Measurements from ENCODE around the gene C5orf63.
"Not testable (repeated sequence)": the region's sequence is repeated elsewhere in the genome, so short reads cannot be mapped to it uniquely, and the experiment has no call there.

The C5orf63 gene
- total RNA-seq: 0 to 0.33 (median 0.09) reads per million in 18 experiments

DNA sequence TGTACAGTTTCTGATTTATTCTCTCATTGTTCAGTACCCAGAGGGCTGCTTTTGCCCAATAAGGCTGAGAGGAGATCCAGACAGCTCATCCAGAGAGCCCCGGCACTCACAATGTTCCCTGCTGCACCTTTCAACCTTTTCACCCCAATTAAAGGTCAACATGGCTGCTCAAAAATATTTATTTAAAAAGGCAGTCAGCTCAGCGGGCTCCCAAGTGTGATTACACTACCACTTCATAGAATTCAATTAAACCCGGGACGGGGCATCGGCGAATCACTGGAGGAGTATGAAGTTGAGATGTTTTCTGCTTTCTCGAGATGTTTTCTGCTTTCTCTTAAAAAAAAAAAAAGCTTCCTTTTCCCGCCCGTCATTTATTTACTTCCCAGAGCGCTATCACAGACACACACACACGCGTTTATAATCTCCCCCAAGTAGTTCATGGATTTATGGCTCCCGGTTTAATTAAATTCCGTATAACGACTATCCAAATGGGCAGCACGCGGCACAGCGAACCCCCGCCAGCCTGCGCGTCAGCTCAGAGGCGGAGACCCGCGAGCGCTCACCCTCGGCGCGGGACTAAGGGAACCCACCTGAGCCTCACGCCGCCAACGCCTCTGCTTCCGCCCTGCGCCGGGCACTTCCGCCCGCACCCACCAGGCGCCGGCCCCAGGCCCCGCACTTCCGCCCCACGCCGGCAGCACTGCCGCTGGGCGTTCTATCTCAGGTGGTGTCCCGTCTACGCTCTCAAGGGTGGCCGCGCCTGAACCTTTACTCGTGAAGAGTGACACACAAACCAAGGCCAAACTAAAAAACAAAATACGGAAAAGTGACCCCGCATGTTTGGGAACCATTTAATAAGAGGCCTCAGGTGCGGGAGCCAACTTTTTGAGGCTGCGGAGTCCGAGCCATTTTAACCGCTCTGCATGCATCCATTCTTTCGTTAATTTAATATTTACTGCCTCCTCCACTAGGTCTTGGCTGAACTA, at the start of gene C5orf63:
Gene C5orf63 (minus strand): TSS at position 642 of the 986 bp plus-strand sequence. CDS start 14,507 bp downstream, outside the sequence.
- peak in 1 of 2 donors; percentile 49 for DNase-seq

DNA sequence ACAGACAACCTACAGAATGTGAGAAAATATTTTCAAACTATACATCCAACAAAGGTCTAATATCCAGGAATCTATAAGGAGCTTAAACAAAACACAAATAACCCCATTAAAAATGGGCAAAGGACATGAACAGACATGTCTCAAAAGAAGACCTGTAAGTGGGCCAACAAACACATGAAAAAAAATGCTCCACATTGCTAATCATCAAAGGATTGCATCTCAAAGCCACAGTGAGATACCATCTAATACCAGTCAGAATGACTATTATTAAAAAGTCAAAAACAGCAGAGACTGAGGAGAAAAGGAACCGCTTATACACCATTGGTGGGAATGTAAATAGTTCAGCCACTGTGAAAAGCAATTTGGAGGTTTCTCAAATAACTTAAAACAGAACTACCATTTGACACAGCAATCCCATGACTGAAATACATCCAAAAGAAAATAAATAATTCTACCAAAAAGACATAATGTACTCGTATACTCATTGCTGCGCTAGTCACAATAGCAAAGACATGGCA, 39.1 kb upstream of the C5orf63 start:
- DNase-seq: no peak

DNA sequence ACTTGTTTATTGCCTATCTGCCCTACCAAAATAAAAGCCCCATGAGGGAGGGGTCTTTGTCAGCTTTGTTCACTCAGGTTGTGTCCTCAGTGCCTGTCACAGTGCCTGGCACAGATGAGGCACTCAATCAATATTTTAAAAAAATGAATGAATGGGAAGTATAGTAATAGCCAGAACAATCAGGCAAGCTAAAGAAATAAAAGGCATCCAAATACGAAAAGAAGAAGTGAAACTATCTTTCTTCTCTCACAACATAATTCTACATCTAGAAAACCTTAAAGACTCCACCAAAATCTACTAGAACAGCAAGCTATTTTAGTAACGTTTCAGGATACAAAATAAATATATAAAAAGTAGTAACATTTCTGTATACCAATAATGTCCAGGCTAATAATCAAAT, 37.8 kb upstream of the C5orf63 start:
- no peak for DNase-seq

DNA sequence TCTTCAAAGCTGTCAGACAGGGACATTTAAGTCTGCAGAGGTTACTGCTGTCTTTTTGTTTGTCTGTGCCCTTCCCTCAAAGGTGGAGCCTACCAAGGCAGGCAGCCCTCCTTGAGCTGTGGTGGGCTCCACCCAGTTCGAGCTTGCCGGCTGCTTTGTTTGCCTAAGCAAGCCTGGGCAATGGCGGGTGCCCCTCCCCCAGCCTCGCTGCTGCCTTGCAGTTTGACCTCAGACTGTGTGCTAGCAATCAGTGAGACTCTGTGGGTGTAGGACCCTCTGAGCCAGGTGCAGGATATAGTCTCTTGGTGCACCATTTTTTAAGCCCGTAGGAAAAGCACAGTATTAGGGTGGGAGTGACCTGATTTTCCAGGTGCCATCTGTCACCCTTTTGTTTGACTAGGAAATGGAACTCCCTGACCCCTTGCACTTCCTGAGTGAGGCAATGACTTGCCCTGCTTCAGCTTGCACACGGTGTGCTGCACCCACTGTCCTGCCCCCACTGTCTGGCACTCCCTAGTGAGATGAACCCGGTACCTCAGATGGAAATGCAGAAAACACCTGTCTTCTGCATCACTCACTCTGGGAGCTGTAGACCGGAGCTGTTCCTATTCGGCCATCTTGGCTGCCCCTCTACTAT, 35.4 kb upstream of the C5orf63 start:
- DNase-seq: not testable (repeated sequence)

DNA sequence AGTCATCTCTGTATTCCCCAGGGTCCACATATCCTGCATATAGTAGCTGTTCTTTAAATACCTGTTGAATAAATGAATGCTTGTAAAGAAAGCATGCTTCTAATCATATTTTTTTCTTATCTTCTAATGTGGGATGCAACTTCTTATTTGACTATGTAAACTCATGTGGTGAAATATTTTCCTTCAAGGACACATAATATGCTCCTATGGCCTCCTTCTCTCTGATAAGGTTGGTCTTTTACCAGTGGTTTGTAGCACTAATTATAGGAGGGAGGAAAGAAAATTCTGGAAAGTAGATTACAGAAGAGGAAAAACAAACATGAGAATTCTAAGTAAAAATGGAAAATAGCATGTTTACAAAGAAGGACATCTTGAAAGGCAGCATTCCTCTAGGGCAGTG, 28.6 kb upstream of the C5orf63 start:
- DNase-seq: no peak

DNA sequence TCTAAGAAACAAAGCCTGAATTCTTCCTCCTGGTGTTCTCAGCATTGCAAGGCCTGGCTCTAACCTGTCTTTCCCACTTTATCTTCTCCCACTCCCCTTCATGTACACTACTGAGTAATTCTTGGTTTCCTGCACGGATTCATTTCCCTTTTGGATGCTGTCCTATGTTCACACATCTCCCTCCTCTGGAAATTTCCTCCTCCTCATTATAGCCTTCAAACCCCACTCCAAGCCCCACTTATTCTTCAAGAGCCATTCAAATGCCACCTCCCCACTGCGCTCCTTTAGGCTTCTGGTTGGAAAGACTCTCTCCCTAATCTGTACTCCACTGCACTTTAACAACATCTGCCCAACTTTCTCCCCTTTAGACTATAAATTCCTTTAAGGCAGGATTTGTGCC, 28.2 kb upstream of the C5orf63 start:
- DNase-seq: no peak

DNA sequence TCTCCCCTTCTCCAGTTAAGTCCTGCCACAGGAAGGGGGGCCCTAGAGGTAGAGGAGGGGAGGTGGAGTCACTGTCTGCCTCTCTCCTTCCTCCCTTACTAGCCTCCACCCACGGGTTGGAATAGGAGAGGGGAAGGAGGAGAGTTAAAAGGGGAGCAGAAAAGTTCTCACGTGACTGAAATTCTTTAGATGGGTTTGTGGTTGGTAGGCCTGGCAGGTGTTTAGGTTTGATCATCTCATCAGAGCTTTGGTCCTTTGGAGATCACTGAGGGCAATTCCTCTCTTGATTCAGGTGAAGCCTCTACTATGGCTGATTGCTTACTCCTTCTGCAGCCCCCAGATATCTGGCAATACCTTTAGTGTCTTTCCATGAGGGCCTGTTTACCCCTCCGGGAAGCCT, 24.9 kb upstream of the C5orf63 start:
- DNase-seq: no peak

DNA sequence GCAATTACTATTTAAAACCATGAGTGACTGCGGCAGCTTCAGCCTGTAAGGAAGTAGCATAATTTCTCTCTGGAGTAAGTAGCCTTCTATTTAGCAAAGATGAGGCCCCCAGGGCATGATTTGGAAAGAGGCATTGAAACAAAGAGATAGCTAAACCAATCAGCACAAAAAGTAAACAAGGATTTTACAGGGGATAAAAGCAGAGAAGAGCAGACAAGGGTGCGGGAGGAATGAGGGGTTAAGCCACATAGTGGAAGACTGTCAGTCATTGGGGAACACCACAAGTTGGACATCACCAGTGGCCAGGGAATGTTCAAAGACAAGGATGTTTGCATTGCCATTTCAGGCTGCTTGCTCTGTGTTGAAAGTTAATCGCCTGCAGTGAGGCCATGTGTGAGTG, 24.0 kb upstream of the C5orf63 start:
- DNase-seq: no peak

DNA sequence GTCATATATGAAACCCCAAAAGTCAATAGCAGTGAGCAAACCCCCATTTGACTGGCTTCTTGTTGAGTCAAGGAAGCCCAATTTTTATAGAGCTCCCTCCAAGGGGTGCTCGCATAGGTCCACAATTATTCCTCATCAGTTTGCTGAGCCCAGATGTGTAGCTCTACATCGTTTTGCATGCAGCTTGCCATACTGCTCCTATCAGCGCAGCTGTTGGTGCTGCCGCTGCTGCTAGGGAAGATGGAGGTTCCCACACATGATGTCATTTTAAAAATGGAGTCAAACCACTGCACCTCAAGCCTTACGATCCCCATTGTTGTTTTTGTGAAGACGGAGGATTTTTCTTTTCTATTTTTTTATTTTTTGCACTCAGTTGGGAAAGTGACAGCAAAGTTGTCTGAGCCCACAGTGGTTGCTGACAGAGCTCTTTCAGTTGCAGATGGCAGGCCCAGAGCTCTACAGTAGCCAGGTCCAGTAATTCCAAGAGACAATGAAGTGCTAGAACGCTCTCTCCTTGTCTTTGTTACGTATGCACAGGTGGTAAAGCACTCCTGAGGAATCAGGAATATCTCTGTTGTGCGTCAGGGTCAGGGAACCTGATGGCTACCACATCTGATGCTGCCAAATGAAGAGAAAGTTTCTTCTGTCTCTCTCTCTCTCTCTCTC, 23.2 kb upstream of the C5orf63 start:
- no peak for DNase-seq

DNA sequence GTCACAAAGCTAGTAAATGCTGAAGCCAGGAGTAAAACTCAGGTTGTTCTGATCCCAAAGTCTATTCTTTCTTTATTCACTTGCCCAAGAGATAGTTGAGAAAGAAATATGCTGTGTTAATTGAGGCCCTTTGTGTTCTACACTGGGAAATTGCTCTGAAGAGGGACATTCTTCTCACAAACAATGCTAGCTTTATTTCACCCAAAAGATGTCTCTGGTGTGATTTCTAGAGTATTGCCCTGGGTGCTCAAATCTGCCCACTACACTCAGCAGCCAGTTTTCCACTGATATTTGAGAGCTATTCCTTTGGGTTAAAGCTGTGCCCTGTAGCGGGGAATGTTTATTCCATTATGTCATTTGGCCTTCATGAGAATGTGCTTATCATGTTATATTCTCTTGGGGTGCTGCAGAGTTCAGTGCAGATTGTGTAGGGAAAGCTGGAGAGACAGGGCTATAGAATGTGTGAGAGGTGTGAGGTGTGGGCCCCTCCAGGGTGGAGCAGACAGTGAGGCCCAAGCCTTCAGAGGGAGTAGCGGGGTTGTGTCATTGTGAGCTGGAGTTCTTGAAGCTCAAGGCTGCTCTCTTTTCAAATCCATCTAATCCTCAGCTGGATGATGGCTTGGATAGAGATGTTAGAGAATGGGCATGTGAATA, 21.0 kb upstream of the C5orf63 start:
- DNase-seq: no peak

DNA sequence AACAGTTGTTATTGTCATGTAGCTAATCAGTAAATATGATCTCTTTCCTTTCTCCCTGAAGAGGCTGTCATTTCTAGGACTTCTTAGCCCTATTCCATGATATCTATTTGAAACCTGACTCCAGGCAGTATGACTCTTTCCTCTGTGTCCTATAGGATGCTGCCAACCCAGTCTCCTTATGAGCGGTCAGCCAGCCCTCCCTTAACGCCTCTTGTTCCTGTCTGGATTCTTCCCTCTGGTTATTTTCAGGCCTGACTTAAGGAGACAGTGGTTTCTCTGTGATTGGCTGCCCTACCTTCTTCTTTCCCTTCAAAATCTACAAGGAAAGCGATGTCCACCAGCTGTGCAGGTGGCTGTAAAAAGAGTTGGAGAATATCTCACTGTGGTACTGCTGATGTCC, 19.4 kb upstream of the C5orf63 start:
- DNase-seq: no peak

DNA sequence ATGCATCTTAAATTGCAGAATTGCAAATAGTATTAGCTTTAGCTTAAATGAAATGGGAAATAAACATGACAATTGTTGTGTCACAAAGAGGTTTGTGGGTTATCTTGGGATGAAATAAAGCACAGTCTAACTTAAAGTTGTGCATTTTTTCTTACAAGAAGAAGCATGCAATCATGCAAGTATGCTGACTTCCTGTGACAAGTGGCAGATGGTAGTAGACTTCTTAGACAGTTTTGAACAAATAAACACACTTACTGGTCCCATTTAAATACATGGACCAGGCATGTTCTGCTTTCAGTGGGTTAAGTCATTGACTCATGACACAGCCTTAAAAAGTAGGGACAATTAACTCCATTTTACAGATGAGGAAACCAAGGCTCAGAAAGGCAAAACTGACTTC, 15.9 kb upstream of the C5orf63 start:
- DNase-seq: peak; percentile 58 to 60

DNA sequence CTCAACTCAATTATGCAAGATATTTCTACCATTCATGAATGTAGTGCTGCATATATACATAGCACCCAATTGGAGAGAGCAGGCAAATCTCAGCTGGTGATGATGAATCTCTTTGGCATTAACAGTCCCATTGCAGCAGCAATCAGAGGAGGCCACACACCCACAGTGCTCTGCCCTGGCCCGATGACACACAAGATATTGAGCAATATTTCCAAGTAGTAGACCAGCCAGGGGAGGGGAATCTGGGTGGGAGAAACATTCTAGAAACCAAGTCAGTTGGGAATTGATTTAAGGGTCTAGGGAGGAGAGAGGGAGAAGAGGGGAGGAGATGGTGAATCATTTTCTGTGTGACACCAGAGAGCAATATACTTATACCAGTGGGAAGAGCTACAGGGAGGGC, 14.9 kb upstream of the C5orf63 start:
- peak; percentile 91 to 95 for DNase-seq

DNA sequence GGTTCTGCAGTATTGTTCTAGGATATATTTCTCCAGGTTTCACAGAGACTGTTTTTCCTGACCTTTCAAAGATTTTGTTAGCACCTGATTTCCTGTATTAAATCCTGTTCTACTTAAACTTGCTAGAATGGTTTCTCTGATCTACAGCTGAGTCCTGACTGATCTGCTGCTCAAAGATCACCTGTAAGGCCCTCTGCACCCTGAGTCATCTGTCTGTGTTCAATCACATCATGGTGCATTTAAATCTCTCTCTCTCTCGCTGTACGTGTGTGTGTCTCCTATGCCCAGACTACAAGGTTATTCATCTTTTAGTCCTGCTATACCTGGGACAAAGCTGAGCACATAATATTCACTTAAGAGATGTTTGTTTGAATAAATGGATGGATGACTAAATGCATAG, 13.3 kb upstream of the C5orf63 start:
- DNase-seq: no peak

DNA sequence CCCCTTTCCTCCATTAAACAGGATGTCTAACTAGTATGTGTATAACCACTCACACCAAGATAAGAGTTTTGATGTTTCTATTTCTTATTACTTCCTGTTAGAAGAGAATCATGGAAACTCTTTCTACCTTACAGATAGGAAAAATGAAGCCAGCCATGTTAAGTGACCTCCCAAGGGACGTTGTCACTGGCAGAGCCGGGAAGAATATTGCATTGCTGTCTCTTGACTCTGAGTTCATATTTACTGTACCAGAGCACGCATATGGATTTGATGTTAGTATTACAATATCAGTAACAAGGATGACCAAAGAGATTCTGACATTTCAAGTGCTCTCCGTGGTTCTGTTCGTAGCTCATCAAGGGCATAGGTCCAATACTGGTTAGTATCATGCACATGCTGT, 12.5 kb upstream of the C5orf63 start:
- DNase-seq: no peak

DNA sequence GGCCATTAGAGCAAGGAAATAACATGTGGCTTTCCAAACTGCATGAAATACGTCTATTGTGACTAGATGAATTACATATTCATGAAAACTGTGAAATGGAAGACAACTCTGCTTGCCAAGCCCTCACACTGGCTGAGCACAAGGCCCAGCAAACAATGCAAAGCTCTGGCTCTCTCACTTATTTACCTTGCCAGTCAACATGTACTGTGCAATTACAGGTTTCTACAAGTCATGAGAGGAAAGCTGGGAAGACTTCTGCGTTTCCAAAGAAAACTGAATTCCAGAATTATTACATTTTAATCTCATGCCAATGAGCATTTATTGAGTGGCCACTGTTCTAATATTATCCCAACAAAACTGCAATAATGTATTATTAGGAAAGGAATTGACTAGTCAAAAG, 12.1 kb upstream of the C5orf63 start:
- no peak for DNase-seq

DNA sequence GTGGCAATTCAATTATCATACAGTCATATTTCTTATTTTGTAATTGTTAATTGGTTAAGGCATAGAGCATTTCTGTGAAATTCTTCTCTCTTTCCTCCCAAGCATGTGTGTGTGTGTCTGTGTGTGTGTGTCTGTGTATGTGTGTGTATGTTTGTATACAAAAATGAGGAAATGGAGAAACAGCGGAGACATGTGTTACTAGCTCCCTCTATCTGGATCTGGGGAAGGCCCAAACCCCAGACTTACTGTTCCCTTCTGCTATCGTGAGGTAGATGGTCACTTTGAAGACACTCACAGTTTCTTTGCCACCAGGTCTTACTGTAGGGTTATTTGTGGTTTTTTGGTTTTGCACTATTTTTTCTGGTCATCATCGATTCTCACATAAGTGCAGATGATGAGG, 11.4 kb upstream of the C5orf63 start:
- peak; percentile 43 to 44 for DNase-seq

DNA sequence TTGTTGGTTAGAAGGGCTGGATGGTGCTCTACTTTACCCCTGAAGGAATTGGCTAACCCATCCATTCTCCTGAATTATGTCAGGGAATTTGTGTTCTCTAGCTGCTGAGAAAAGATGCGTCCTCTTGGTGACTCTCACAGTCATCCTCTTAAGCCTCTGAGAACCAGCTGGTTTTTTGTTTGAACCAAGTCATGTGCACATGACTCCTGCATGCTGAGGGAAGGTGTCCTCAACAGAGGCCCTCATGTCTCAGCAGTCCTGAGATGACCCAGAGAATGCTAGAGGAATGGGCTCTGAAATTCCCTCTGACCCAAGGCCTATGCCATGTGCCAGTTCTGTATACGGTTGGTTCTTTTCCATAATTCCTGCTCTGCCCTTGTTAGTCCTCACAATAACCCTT, 10.4 kb upstream of the C5orf63 start:
- peak in 1 of 2 donors; percentile 17 for DNase-seq

DNA sequence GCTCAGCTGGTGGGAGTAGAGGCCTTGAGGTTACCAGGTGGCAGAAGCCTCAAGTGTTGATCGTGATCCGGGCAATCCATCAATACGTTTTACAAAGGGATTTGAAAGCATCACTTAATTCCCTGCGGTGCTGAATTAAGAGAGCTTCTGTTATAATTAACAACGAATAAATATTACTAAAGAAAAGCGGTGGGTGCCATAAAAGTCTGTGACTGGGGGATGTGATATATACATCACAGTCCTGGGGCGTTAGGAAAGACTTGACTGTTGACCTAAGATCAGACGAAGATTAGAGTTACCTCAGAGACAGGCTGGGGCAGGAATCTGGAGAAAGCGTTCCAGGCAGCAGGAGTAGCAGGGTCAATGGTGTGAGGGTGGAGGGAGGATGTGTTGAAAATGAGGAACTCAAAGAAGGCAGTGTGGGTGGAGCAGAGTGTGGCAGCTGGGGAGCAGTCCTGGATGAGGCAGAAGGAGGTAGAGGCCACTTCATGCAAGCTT, 6.7 kb upstream of the C5orf63 start:
- DNase-seq: peak; percentile 71 to 86

DNA sequence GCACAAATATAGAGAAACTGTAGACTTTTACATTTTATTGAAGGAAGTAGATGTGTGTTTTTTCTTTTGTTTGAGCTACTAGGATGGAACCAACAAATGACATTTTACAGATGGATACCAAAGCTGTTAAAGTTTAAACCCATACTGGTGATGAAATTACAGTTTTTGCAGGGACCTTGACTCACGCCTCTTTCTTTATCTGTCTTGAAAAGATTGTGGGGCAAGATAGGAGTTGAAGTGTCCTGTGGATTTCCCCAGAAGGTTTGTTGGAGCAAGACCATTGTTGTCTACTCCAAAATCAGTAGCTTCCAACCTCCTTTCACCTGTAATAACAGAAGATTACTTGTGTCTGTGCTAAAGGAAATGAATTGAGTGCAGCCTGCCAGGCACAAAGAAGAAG, 4.1 kb upstream of the C5orf63 start:
- no peak for DNase-seq

DNA sequence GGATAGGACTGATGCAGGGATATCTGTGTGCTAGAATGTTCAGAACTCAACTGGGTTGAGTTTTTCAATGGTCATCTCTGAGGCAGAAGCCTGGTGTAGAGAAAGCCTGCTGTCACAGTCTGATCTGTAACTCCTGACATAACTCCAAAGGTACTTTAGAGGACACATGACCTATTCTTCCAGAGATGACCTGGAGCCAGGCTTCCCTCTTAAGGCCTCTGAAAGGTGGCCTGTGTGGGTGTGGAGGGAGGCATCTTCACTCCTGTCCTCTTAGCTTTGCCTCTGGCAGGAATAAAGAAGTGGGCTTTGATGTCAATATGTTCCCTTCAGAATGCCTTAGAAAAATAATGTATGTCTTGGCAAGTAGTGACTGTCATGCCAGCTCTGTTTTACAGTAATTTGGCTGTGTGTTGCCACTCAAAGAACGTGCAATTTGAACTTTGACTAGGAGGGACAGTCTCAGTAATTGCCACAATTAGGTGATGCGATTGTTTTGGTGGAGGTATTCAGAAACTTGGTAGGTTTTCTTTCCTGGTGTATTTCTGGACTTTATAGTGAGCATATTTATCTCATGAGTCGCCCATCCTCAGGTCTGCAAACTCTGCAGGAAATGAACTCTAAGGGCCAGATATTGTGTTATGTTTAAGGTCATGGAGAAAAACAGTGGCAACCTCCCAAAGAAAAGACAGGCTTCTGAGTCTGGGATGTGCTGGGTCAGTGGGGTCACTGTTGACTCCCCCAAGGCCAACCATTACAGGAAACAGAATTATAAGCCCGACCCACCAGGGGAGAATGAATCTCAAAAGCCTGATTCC, 3.2 kb upstream of the C5orf63 start:
- DNase-seq: no peak
